Endothelial cell of umbilical vein (primary cell): ENCODE results near the gene GSE1. TPM values are rescaled to one million over a fixed set of nuclear protein-coding genes. Genes with fewer than 3 reads are reported as not detected.

Experiments
- BruUV-seq: library from RNA; stranded (reverse); fragments of 400-500 nt; replicated peaks from 2 replicates; lab custom pipeline; 2021; lab: Mats Ljungman, UMichigan
- CTCF ChIA-PET: fragments of 300-600, 350-600 bp; sonication (Branson Sonifier 250); formaldehyde crosslinking; loops from one replicate; lab custom pipeline; 2021; ENCODE audit warnings: antibody characterized with exemption, inconsistent platforms; lab: Charles Lee
- POLR2A ChIA-PET: fragments of 300-600, 350-600 bp; sonication (Branson Sonifier 250); formaldehyde crosslinking; loops from one replicate; lab custom pipeline; 2021; ENCODE audit warnings: antibody characterized with exemption, inconsistent platforms; lab: Charles Lee
- DNase-seq: peaks from one replicate; pipeline ENCODE4 v3.0.0-alpha.2; 2011; ENCODE audit warnings: low read depth, low spot score
- FAIRE-seq: peaks from 2 replicates; lab custom pipeline; 2011; peaks lifted over from hg19 to GRCh38; lab: Jason Lieb, UNC
- H2AFZ ChIP-seq: 2 replicates; pipeline ENCODE4 v1.6.0; 2012; ENCODE audit warnings: low read depth, low read length, control low read depth, inconsistent platforms
- H3K27ac ChIP-seq: 2 replicates; pipeline ENCODE4 v1.5.1; 2011; ENCODE audit warnings: low read depth, mild to moderate bottlenecking, control low read depth, low read length, moderate library complexity; ENCODE audit not compliant: insufficient read depth
- H3K27me3 ChIP-seq, 2 experiments: 2 replicates each; pipeline versions ENCODE4 v1.6.0 to v1.6.1; 2011; ENCODE audit warnings: low read length in 2 of 2, mixed read lengths in 1 of 2; ENCODE audit not compliant: control insufficient read depth in 2 of 2, insufficient read depth in 2 of 2
- H3K36me3 ChIP-seq, 2 experiments: 2 replicates in 1 of 2; 3 replicates in 1 of 2; pipeline ENCODE4 v1.5.1; 2011; ENCODE audit warnings: low read length in 2 of 2, mild to moderate bottlenecking in 1 of 2, moderate library complexity in 1 of 2; ENCODE audit not compliant: control insufficient read depth in 2 of 2, insufficient read depth in 2 of 2; ENCODE audit errors: extremely low read depth in 1 of 2
- H3K4me1 ChIP-seq: 3 replicates; pipeline ENCODE4 v1.5.1; 2011; ENCODE audit warnings: mild to moderate bottlenecking, low read length; ENCODE audit not compliant: control insufficient read depth, insufficient read depth; ENCODE audit errors: extremely low read depth
- H3K4me2 ChIP-seq: 2 replicates; pipeline ENCODE4 v1.6.1; 2011; ENCODE audit warnings: low read length, control low read depth, mixed read lengths; ENCODE audit not compliant: insufficient read depth
- H3K4me3 ChIP-seq, 3 experiments: fragments of 200-600 bp in 1 of 3; sonication (generic), shearing (Covaris generic) in 1 of 3; replicated peaks in 1 of 3; 2 replicates each; pipeline ENCODE4 v1.5.1; 2011 to 2016; ENCODE audit warnings: control low read depth in 3 of 3, low read length in 3 of 3, mild to moderate bottlenecking in 2 of 3, inconsistent platforms in 1 of 3, low read depth in 1 of 3, moderate library complexity in 1 of 3; ENCODE audit not compliant: insufficient read depth in 1 of 3
- H3K79me2 ChIP-seq: 2 replicates; pipeline ENCODE4 v1.6.0; 2012; ENCODE audit warnings: low read length, inconsistent platforms; ENCODE audit not compliant: control insufficient read depth, insufficient read depth
- H3K9ac ChIP-seq: replicated peaks from 2 replicates; pipeline ENCODE3; 2011; ENCODE audit warnings: low read length, control low read depth; ENCODE audit not compliant: insufficient read depth; ENCODE audit errors: extremely low read depth
- H3K9me1 ChIP-seq: replicated peaks from 3 replicates; pipeline ENCODE4 v1.6.0; 2011; ENCODE audit warnings: mild to moderate bottlenecking, low read length; ENCODE audit not compliant: control insufficient read depth, insufficient read depth; ENCODE audit errors: extremely low read depth
- H3K9me3 ChIP-seq: replicated peaks from 2 replicates; pipeline ENCODE4 v1.5.1; 2012; ENCODE audit warnings: low read length, inconsistent platforms; ENCODE audit not compliant: control insufficient read depth, insufficient read depth
- H4K20me1 ChIP-seq: replicated peaks from 2 replicates; pipeline ENCODE3; 2011; ENCODE audit warnings: mild to moderate bottlenecking, low read length; ENCODE audit not compliant: control insufficient read depth, insufficient read depth; ENCODE audit errors: extremely low read depth
- EZH2 ChIP-seq: IDR thresholded peaks from 2 replicates; pipeline ENCODE4 v1.6.1; 2012; ENCODE audit warnings: borderline replicate concordance, low read depth, mild to moderate bottlenecking, moderate library complexity, low read length, inconsistent platforms; ENCODE audit not compliant: severe bottlenecking
- FOS ChIP-seq: IDR thresholded peaks from 2 replicates; pipeline ENCODE4 v1.6.1; 2011; ENCODE audit warnings: mild to moderate bottlenecking, low read length, moderate library complexity, borderline replicate concordance; ENCODE audit not compliant: insufficient read depth
- GATA2 ChIP-seq: IDR thresholded peaks from 2 replicates; pipeline ENCODE4 v1.7.0; 2011; ENCODE audit warnings: low read depth, mild to moderate bottlenecking, moderate library complexity, mixed read lengths, low read length; ENCODE audit not compliant: insufficient read length, insufficient read depth
- JUN ChIP-seq: IDR thresholded peaks from 2 replicates; pipeline ENCODE4 v1.6.1; 2011; ENCODE audit warnings: borderline replicate concordance, low read depth; ENCODE audit not compliant: insufficient read length, insufficient read depth
- MAX ChIP-seq: IDR thresholded peaks from 2 replicates; pipeline ENCODE4 v1.6.1; 2011; ENCODE audit not compliant: insufficient read depth, insufficient read length
- MYC ChIP-seq: IDR thresholded peaks from one replicate; pipeline ENCODE4 v1.6.1; 2011; ENCODE audit warnings: mild to moderate bottlenecking, low read depth, low read length
- POLR2A ChIP-seq: IDR thresholded peaks from 2 replicates; pipeline ENCODE4 v1.6.1; 2012; ENCODE audit warnings: low read depth, mild to moderate bottlenecking, control low read depth, low read length
- POLR2AphosphoS5 ChIP-seq: IDR thresholded peaks from 2 replicates; pipeline ENCODE4 v1.6.1; 2012; ENCODE audit warnings: low read depth, mild to moderate bottlenecking, control low read depth, low read length, moderate library complexity; ENCODE audit not compliant: insufficient read depth
- dilution Hi-C: fragments of 300-500 bp; cut with MboI; formaldehyde crosslinking; loops from one replicate; pipeline ENCODE4 v1.15.0; 2019; ENCODE audit warnings: low sequenced_read_pairs; ENCODE audit not compliant: extremely low pct_ligation_motif_present
- intact Hi-C: fragments of 100-400 bp; cut with micrococcal nuclease; formaldehyde crosslinking; loops from one replicate; pipeline ENCODE4 v1.10.0; 2022
- polyA plus RNA-seq, 4 experiments: library from polyadenylated mRNA; depleted of rRNA in 3 of 4; stranded (reverse) in 3 of 4; unstranded in 1 of 4; fragments of >200 nt; gene quantifications; 2 replicates each; pipeline versions ENCODE4 v1.2.1 to v1.2.3, GENCODE V29; 2011 to 2012; ENCODE audit warnings: missing spikeins in 1 of 4
- total RNA-seq: library from RNA; stranded (reverse); gene quantifications from 2 replicates; pipeline ENCODE4 v1.2.3, GENCODE V29; 2021
- TF ChIP-seq, protein P1 (sequence below), 2 donors: IDR thresholded peaks; 1 replicate in 1 of 2; 2 replicates in 1 of 2; pipeline ENCODE4 v1.5.1; 2011; ENCODE audit warnings: low read length in 2 of 2, mild to moderate bottlenecking in 2 of 2, moderate library complexity in 2 of 2, control low read depth in 1 of 2, inconsistent platforms in 1 of 2, low read depth in 1 of 2; ENCODE audit not compliant: insufficient read depth in 1 of 2; ENCODE audit errors: extremely low read depth in 1 of 2

The GSE1 gene
- total and polyA plus RNA-seq, 2 donors (not counting 3 experiments of a cell fraction or from before 2014, with no cell fraction given), result 4.2 to 18.3 TPM

DNA sequence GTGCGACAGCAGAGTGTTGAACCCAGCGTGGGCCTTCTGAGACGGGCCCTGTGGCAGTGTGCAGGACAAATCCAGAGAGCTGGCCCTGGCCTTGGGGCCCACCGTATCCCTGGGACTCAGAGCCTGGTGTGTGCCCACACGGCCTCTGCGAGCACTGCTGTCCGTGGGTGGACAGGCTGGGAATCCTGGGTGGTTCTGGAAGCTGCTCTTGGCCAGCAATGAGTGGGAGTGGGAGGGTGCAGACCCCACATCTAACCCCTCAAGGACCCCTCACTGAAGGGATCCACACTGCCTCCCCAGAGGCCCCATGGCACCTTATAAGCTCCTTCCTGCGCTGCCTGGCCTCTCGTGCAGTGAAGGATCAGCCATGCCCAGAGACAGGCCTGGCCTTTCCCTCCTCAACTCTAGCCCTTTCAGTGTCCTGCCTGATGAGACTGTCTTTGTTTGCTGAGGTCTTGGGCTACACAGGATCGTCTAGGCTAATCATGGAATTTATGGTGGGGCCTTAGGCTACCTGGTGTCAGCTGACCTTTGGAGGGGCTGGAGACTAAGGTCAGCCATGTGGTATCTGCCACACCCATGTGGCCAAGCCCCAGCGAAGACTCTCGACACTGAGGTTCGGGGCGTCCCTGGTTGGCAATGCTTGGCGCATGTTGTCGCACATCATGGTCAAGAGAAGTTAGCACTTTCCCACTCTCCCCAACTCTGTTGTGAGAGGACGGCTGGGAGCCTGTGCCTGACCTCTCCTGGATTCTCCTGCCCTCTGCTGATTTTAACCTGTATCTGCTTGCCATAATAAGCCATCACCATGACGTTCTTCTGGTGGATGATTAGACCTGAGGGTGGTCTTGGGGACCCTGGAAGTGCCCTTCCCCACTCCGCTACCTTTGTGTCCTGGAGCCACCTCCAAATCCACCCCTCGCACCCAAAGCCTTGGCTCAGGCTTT, 92.1 kb downstream of the GSE1 start:
- no TSS peak for BruUV-seq
- CTCF ChIA-PET, result no interaction called here
- no peaks in the 10 kb centered on the region for H3K9me3 ChIP-seq
- no peak overlapping the region for H3K9ac ChIP-seq
- H2AFZ ChIP-seq, result no peak overlapping the region
- H3K27me3 ChIP-seq, result no peaks in the 10 kb centered on the region
- H3K9me1 ChIP-seq, result no peaks in the 10 kb centered on the region
- H3K27ac ChIP-seq, result no peak overlapping the region
- no peak for DNase-seq
- intact Hi-C loops, result no loop called here
- no peak overlapping the region for H3K4me2 ChIP-seq
- TF ChIP-seq FOS (no peak), EZH2 (no peak), MAX (no peak), MYC (no peak), GATA2 (no peak), POLR2A (no peak), POLR2AphosphoS5 (no peak), JUN (no peak)
- TF ChIP-seq, protein P1, sequence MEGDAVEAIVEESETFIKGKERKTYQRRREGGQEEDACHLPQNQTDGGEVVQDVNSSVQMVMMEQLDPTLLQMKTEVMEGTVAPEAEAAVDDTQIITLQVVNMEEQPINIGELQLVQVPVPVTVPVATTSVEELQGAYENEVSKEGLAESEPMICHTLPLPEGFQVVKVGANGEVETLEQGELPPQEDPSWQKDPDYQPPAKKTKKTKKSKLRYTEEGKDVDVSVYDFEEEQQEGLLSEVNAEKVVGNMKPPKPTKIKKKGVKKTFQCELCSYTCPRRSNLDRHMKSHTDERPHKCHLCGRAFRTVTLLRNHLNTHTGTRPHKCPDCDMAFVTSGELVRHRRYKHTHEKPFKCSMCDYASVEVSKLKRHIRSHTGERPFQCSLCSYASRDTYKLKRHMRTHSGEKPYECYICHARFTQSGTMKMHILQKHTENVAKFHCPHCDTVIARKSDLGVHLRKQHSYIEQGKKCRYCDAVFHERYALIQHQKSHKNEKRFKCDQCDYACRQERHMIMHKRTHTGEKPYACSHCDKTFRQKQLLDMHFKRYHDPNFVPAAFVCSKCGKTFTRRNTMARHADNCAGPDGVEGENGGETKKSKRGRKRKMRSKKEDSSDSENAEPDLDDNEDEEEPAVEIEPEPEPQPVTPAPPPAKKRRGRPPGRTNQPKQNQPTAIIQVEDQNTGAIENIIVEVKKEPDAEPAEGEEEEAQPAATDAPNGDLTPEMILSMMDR (IDR thresholded peaks at IDR 0.05; ENCODE audit: extremely low read depth in 1 of 2, insufficient read depth in 1 of 2, low read depth in 1 of 2, low read length in 2 of 2), result no peak
- no peaks in the 10 kb centered on the region for H3K79me2 ChIP-seq
- POLR2A ChIA-PET, result no interaction called here
- no peaks in the 10 kb centered on the region for H4K20me1 ChIP-seq
- no peak overlapping the region for H3K4me3 ChIP-seq
- H3K36me3 ChIP-seq, result no peaks in the 10 kb centered on the region
- dilution Hi-C loops, result no loop called here
- no peaks in the 10 kb centered on the region for H3K4me1 ChIP-seq
- no peak for FAIRE-seq
